Measurements from ENCODE around the gene CRYBG1. TPM values are rescaled to one million over a fixed set of nuclear protein-coding genes. Genes with fewer than 3 reads are reported as not detected.

CRYBG1 gene
- total and polyA plus RNA-seq, 5 donors from 2014 or later: 16.4 to 83.8 (median 19.6) TPM

DNA sequence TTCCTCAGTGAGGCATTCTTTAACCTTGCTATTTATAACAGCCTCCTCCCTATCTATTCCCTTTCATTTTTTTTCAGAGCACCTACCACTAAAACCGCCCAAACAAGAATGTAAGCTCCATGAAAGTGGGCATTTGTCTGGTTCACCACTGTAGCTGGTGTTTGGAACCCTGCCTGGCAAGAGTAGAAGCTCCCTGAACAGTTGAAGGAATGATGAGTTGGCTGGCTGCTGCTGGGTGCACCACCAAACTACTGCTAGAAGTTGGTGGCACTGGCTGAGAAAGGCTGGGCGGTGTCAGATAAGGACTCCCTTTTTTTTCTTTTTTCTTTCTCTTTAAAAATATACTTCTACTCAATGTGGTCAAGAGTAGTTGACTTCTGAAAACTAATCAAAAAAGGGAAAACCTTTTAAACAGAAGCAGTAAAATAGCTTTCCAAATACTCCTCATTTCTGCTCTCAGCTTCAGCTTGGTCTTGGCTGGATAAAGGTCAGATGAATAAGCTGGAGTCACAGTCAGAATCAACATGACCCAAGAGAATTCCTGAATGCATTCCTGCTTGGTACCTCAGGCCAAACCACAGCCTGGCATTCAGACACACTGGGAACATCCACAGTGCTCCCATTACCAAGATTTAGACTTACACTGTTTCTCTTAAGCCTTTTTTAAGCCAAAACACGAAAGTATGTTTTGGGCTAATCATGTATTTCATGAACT, 230.8 kb downstream of the CRYBG1 start:
- Mint-ChIP-seq H3K36me3 (peaks cover 41% of the 10 kb centered on the region), H3K9me3 (no peaks in the 10 kb centered on the region), H3K4me1 (no peaks in the 10 kb centered on the region), H3K27ac (no peak overlapping the region), H3K4me3 (no peak overlapping the region), H3K27me3 (no peaks in the 10 kb centered on the region)
- no peak for ATAC-seq (ENCODE audit: low read depth in 2 of 2)
- Histone ChIP-seq H3K36me3 (ENCODE audit: control insufficient read depth, insufficient read depth, low read length) (peaks cover 18% of the 10 kb centered on the region), H3K9me3 (ENCODE audit: control insufficient read depth in 2 of 2, low read length in 2 of 2) (no peaks in the 10 kb centered on the region), H3K27me3 (ENCODE audit: control insufficient read depth, insufficient read depth, low read length) (no peaks in the 10 kb centered on the region), H3K4me3 (ENCODE audit: low read depth, low read length) (no peak overlapping the region), H3K27ac (ENCODE audit: insufficient read depth, low read length, poor library complexity, severe bottlenecking) (no peak overlapping the region), H3K4me1 (ENCODE audit: control insufficient read depth, insufficient read depth, low read length, poor library complexity, severe bottlenecking) (no peaks in the 10 kb centered on the region)
- DNase-seq: no peak

GRCh38 chr6:106599440-106599839, 238.9 kb downstream of the CRYBG1 start:
- Histone ChIP-seq H3K36me3 (ENCODE audit: control insufficient read depth, insufficient read depth, low read length) (peaks cover 8% of the 10 kb centered on the region), H3K27ac (ENCODE audit: insufficient read depth, low read length, poor library complexity, severe bottlenecking) (no peak overlapping the region), H3K4me3 (ENCODE audit: low read depth, low read length) (no peak overlapping the region), H3K4me1 (ENCODE audit: control insufficient read depth, insufficient read depth, low read length, poor library complexity, severe bottlenecking) (no peaks in the 10 kb centered on the region), H3K27me3 (ENCODE audit: control insufficient read depth, insufficient read depth, low read length) (no peaks in the 10 kb centered on the region), H3K9me3 (ENCODE audit: control insufficient read depth in 2 of 2, low read length in 2 of 2) (no peaks in the 10 kb centered on the region)
- Mint-ChIP-seq H3K4me3 (peak overlapping the region in 1 of 4 donors; percentile 58), H3K9me3 (peaks cover 0 to 2% (median 0%) of the 10 kb centered on the region in 7 donors), H3K27ac (no peak overlapping the region), H3K27me3 (no peaks in the 10 kb centered on the region), H3K4me1 (peaks cover 0 to 4% (median 0%) of the 10 kb centered on the region in 4 donors), H3K36me3 (peaks cover 29% of the 10 kb centered on the region)
- ATAC-seq (ENCODE audit: low read depth in 2 of 2): no peak
- no peak for DNase-seq

GRCh38 chr6:106600329-106600728, 239.8 kb downstream of the CRYBG1 start:
- Histone ChIP-seq H3K27ac (ENCODE audit: insufficient read depth, low read length, poor library complexity, severe bottlenecking) (no peak overlapping the region), H3K36me3 (ENCODE audit: control insufficient read depth, insufficient read depth, low read length) (peaks cover 8% of the 10 kb centered on the region), H3K4me3 (ENCODE audit: low read depth, low read length) (no peak overlapping the region), H3K27me3 (ENCODE audit: control insufficient read depth, insufficient read depth, low read length) (no peaks in the 10 kb centered on the region), H3K4me1 (ENCODE audit: control insufficient read depth, insufficient read depth, low read length, poor library complexity, severe bottlenecking) (no peaks in the 10 kb centered on the region), H3K9me3 (ENCODE audit: control insufficient read depth in 2 of 2, low read length in 2 of 2) (no peaks in the 10 kb centered on the region)
- no peak overlapping the region for H3K4me3 Mint-ChIP-seq
- H3K9me3 Mint-ChIP-seq: peaks cover 0 to 2% (median 0%) of the 10 kb centered on the region in 7 donors
- H3K4me1 Mint-ChIP-seq: peaks cover 0 to 4% (median 0%) of the 10 kb centered on the region in 4 donors
- ATAC-seq (ENCODE audit: low read depth in 2 of 2) (no peak), DNase-seq (no peak)
- no peaks in the 10 kb centered on the region for H3K27me3 Mint-ChIP-seq
- peaks cover 32% of the 10 kb centered on the region for H3K36me3 Mint-ChIP-seq
- H3K27ac Mint-ChIP-seq: no peak overlapping the region

DNA sequence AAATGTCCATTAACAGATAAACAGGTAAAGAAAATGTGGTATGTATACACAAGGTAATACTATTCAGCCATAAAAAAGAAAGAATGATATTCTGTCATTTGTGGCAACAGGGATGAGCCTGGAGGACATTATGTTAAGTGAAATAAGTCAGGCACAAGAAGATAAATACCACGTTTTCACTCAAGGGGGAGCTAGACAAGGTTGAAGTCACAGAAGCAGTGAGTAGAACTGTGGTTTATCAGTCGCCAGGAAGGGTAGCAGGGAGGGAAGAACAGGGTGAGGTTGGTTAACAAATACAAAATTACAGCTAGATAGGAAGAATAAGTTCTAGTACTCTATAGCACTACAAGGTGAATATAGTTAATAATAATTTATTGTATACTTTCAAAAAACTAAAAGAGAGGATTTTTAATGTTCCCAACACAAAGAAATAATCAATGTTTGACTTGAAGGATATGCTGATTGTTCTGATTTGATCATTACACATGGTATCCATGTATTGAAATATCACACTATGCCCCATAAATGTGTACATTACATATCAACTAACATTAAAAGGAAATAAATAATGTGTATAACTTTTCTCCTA, 247.7 kb downstream of the CRYBG1 start:
- peaks cover 11 to 35% (median 19%) of the 10 kb centered on the region in 4 donors for H3K4me1 Mint-ChIP-seq
- DNase-seq: peak; percentile 15 to 85 (median 44)
- Histone ChIP-seq H3K9me3 (ENCODE audit: control insufficient read depth in 2 of 2, low read length in 2 of 2) (no peaks in the 10 kb centered on the region), H3K36me3 (ENCODE audit: control insufficient read depth, insufficient read depth, low read length) (no peaks in the 10 kb centered on the region), H3K27ac (ENCODE audit: insufficient read depth, low read length, poor library complexity, severe bottlenecking) (no peak overlapping the region), H3K4me3 (ENCODE audit: low read depth, low read length) (no peak overlapping the region), H3K4me1 (ENCODE audit: control insufficient read depth, insufficient read depth, low read length, poor library complexity, severe bottlenecking) (peaks cover 4% of the 10 kb centered on the region), H3K27me3 (ENCODE audit: control insufficient read depth, insufficient read depth, low read length) (no peaks in the 10 kb centered on the region)
- H3K27ac Mint-ChIP-seq: peak overlapping the region in 1 of 3 donors; percentile 38
- H3K36me3 Mint-ChIP-seq: peaks cover 33% of the 10 kb centered on the region
- H3K27me3 Mint-ChIP-seq: no peaks in the 10 kb centered on the region
- H3K9me3 Mint-ChIP-seq: no peaks in the 10 kb centered on the region
- H3K4me3 Mint-ChIP-seq: no peak overlapping the region
- peak; percentile 70 to 73 for ATAC-seq (ENCODE audit: low read depth in 2 of 2)

- H3K27ac ChIP-seq (ENCODE audit: insufficient read depth, low read length, poor library complexity, severe bottlenecking): no peak overlapping the region
- Mint-ChIP-seq H3K27ac (no peak overlapping the region), H3K27me3 (no peaks in the 10 kb centered on the region), H3K4me1 (peaks cover 22 to 48% (median 33%) of the 10 kb centered on the region in 4 donors), H3K9me3 (no peaks in the 10 kb centered on the region), H3K36me3 (peaks cover 33% of the 10 kb centered on the region), H3K4me3 (no peak overlapping the region)
- H3K36me3 ChIP-seq (ENCODE audit: control insufficient read depth, insufficient read depth, low read length): no peaks in the 10 kb centered on the region
- peaks cover 18% of the 10 kb centered on the region for H3K4me1 ChIP-seq (ENCODE audit: control insufficient read depth, insufficient read depth, low read length, poor library complexity, severe bottlenecking)
- no peak overlapping the region for H3K4me3 ChIP-seq (ENCODE audit: low read depth, low read length)
- DNase-seq (peak in 1 of 3 donors; percentile 71), ATAC-seq (ENCODE audit: low read depth in 2 of 2) (no peak)
- no peaks in the 10 kb centered on the region for H3K9me3 ChIP-seq (ENCODE audit: control insufficient read depth in 2 of 2, low read length in 2 of 2)
- no peaks in the 10 kb centered on the region for H3K27me3 ChIP-seq (ENCODE audit: control insufficient read depth, insufficient read depth, low read length)
These were observed 249.2 kb downstream of the CRYBG1 start for GRCh38 chr6:106609699-106610098.

DNA sequence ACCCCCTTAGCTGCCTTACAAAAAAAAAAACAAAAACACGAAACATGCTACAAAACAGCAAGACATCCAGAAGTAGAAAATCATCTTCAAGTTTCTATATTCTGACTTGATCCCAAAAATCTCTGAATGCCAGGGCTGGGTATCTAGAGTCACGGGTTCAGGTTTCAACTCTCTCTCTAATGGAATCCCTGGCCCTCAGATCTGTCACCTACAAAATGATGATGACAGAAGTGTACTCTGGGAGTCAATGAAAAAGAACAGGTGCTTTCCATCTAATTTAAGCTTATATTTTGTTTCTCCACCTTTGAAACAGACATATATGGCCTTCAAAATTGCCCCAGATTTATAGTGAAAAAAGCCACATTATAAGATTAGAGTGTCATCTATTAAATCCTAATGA, 250.5 kb downstream of the CRYBG1 start:
- peaks cover 36% of the 10 kb centered on the region for H3K36me3 Mint-ChIP-seq
- Histone ChIP-seq H3K27ac (ENCODE audit: insufficient read depth, low read length, poor library complexity, severe bottlenecking) (no peak overlapping the region), H3K27me3 (ENCODE audit: control insufficient read depth, insufficient read depth, low read length) (no peaks in the 10 kb centered on the region), H3K4me3 (ENCODE audit: low read depth, low read length) (no peak overlapping the region), H3K9me3 (ENCODE audit: control insufficient read depth in 2 of 2, low read length in 2 of 2) (no peaks in the 10 kb centered on the region), H3K36me3 (ENCODE audit: control insufficient read depth, insufficient read depth, low read length) (no peaks in the 10 kb centered on the region), H3K4me1 (ENCODE audit: control insufficient read depth, insufficient read depth, low read length, poor library complexity, severe bottlenecking) (peaks cover 18% of the 10 kb centered on the region)
- DNase-seq: no peak
- peaks cover 22 to 48% (median 34%) of the 10 kb centered on the region in 4 donors for H3K4me1 Mint-ChIP-seq
- no peaks in the 10 kb centered on the region for H3K27me3 Mint-ChIP-seq
- H3K4me3 Mint-ChIP-seq: peak overlapping the region in 1 of 4 donors; percentile 17
- peak overlapping the region in 1 of 3 donors; percentile 24 for H3K27ac Mint-ChIP-seq
- no peaks in the 10 kb centered on the region for H3K9me3 Mint-ChIP-seq
- no peak for ATAC-seq (ENCODE audit: low read depth in 2 of 2)

DNA sequence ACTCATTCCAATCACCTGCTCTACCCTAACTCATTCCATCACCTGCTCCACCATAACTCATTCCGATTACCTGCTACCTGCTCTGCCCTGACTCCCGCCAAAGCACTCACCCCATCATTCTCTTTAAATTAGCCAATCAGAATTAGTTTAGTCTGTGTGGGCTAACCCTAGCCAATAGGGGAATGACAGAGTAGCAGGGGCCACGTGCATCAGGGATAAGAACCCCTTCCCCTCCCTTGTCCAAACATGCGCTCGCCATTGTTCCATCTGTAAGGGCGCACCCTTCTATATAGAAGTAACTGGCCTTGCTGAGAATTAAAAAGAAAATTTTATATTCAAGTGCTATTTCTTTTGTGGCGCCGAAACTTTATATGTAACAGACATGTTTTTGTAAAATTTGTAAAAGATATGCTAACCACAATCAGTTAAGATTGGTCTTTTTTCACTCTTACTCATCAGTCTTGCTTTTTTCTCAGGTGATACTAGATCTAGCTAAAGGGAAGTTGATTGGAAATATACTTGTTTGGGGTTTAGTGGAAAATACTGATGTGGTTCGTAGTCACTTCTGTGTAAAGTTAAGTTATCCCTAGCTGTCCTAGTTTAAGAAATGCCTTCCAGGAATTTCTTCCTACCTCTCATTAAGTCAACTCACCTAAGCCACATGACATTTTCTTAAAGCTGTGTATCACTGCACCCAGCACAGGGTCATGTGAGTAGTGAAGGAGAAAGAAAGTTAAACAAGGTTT, 252.3 kb downstream of the CRYBG1 start:
- Mint-ChIP-seq H3K4me3 (peak overlapping the region; percentile 1 to 33 (median 16)), H3K27me3 (no peaks in the 10 kb centered on the region), H3K27ac (peak overlapping the region; percentile 27 to 95 (median 65)), H3K9me3 (no peaks in the 10 kb centered on the region), H3K36me3 (peaks cover 35% of the 10 kb centered on the region), H3K4me1 (peaks cover 19 to 38% (median 30%) of the 10 kb centered on the region in 4 donors)
- H3K27ac ChIP-seq (ENCODE audit: insufficient read depth, low read length, poor library complexity, severe bottlenecking): peak overlapping the region; percentile 62
- H3K27me3 ChIP-seq (ENCODE audit: control insufficient read depth, insufficient read depth, low read length): no peaks in the 10 kb centered on the region
- H3K9me3 ChIP-seq (ENCODE audit: control insufficient read depth in 2 of 2, low read length in 2 of 2): no peaks in the 10 kb centered on the region
- ATAC-seq (ENCODE audit: low read depth in 2 of 2) (peak; percentile 48 to 54), DNase-seq (peak in 2 of 3 donors; percentile 15 to 76)
- H3K4me1 ChIP-seq (ENCODE audit: control insufficient read depth, insufficient read depth, low read length, poor library complexity, severe bottlenecking): peaks cover 23% of the 10 kb centered on the region
- peak overlapping the region; percentile 66 for H3K4me3 ChIP-seq (ENCODE audit: low read depth, low read length)
- peaks cover 6% of the 10 kb centered on the region for H3K36me3 ChIP-seq (ENCODE audit: control insufficient read depth, insufficient read depth, low read length)

Measured in CD4-positive, CD25-positive, alpha-beta regulatory T cell (primary cell).